Activated CD4-positive, alpha-beta memory T cell treated with anti-CD3 and anti-CD28 coated beads, Interleukin-2, amount 10 ng/mL, durations not matched to agents 7 days and 5 days (primary cell): Measurements from ENCODE around the gene YPEL5. TPM values are rescaled to one million over a fixed set of nuclear protein-coding genes. Genes with fewer than 3 reads are reported as not detected.
"Not testable (repeated sequence)": the region's sequence is repeated elsewhere in the genome, so short reads cannot be mapped to it uniquely, and the experiment has no call there.

Experiments used
- CTCF ChIA-PET: fragments of 350-600 bp; sonication (Branson Sonifier 250); formaldehyde crosslinking; loops from one replicate; lab custom pipeline; 2021; ENCODE audit warnings: antibody characterized with exemption, inconsistent platforms; lab: Charles Lee
- POLR2A ChIA-PET: fragments of 350-600 bp; sonication (Branson Sonifier 250); formaldehyde crosslinking; loops from one replicate; lab custom pipeline; 2021; ENCODE audit warnings: antibody characterized with exemption; lab: Charles Lee
- DNase-seq: peaks from one replicate; pipeline ENCODE4 v3.0.0-alpha.2; 2020
- H3K27ac Mint-ChIP-seq: one replicate; pipeline ENCODE4 v1.8.0; 2021; ENCODE audit warnings: mild to moderate bottlenecking, mixed read lengths
- H3K27me3 Mint-ChIP-seq: one replicate; pipeline ENCODE4 v1.8.0; 2021; ENCODE audit warnings: mixed read lengths
- H3K36me3 Mint-ChIP-seq: one replicate; pipeline ENCODE4 v1.8.0; 2021; ENCODE audit warnings: low read depth, mixed read lengths
- H3K4me1 Mint-ChIP-seq: one replicate; pipeline ENCODE4 v1.8.0; 2021; ENCODE audit warnings: mixed read lengths
- H3K4me3 Mint-ChIP-seq: one replicate; pipeline ENCODE4 v1.8.0; 2021; ENCODE audit warnings: mild to moderate bottlenecking, mixed read lengths
- H3K9me3 Mint-ChIP-seq: one replicate; pipeline ENCODE4 v1.8.0; 2021; ENCODE audit warnings: mixed read lengths
- total RNA-seq, 2 experiments: library from RNA; stranded (reverse); gene quantifications; one replicate each; pipeline ENCODE4 v1.2.3, GENCODE V29; 2021

YPEL5 gene
- total RNA-seq, 2 experiments from 2014 or later = 51.2 to 52.9 TPM

GRCh38 chr2:30144951-30145350, 1.9 kb upstream of the YPEL5 start:
- not testable (repeated sequence) for H3K9me3 Mint-ChIP-seq, H3K27me3 Mint-ChIP-seq, H3K27ac Mint-ChIP-seq, DNase-seq
- peaks cover 16% of the 10 kb centered on the region for H3K36me3 Mint-ChIP-seq
- H3K4me1 Mint-ChIP-seq = peaks cover 30% of the 10 kb centered on the region
- ChIA-PET CTCF (interaction anchor here (7.0 kb wide), 1 partner anchor 19 kb away, joined by 80 read pairs; no protein-coding TSS in a partner anchor), POLR2A (interaction anchor here (2.1 kb wide), 1 partner anchor 20 kb away, joined by 11 read pairs; no protein-coding TSS in a partner anchor)
- H3K4me3 Mint-ChIP-seq = peak overlapping the region; percentile 1

DNA sequence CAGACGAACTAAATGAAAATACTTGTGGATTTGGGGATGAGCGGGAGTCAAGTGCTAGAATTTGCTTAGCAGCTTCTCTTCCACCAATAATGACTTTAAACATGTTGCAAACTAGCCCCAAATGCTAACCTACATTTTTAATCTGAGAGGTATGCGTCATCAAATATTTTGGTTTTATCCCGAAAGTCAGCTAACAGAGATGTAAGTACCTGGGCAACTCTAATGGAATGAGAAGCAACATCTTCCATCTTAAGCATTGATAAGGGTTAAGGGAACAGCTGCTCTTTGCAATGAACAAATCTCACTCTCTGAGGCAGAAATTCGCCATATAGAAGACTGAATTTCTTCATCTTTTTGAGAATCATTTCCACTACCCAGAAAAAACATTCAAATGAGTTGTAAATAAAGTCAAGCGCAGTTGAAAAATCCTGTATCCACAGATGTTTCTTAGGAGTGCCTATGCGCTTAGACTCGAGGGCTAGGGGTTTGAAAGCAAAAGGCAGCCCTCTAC, 926 bp upstream of the YPEL5 start:
- Mint-ChIP-seq H3K36me3 (peaks cover 18% of the 10 kb centered on the region), H3K27me3 (no peaks in the 10 kb centered on the region), H3K4me1 (peaks cover 39% of the 10 kb centered on the region), H3K4me3 (peak overlapping the region; percentile 81), H3K9me3 (no peaks in the 10 kb centered on the region), H3K27ac (peak overlapping the region; percentile 93)
- DNase-seq = no peak
- POLR2A ChIA-PET = interaction anchor here (0.8 to 7.0 kb wide), 16 partner anchors 8 to 1917 kb away, joined by 3 to 53 read pairs (median 5); partner anchors contain the start of genes LBH, LCLAT1 and SPAST
- CTCF ChIA-PET = interaction anchor here (1.0 to 7.0 kb wide), 8 partner anchors 11 to 565 kb away, joined by 3 to 80 read pairs (median 6); no protein-coding TSS in a partner anchor

DNA sequence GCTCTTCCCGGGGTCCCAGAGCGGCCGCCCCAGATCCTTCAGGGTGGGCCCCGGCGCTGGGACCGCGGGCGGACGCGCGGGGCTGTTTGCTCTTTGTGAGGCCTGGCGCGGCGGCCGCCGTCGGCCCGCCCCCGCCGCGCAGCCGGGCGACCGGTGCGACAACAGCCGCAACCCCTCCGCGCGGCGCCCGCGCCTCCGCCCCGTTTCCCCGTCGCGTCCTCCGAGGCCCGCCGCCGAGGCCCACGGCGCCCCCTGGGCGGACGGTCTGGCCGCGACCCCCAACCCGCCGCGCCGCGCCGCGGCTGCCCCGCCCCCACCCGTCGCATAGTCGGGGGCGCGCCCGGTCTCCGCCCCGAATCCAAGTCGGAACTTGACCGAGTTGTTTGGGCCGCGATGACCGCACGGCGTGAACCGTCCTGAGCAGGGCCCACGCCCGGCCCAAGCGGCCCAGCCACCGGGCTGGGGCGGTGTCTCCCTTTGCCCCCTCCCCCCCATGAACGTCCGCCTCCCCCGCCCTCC, 448 bp downstream of the YPEL5 start:
- POLR2A ChIA-PET = interaction anchor here (0.9 to 7.0 kb wide), 22 partner anchors 10 to 1032 kb away, joined by 3 to 53 read pairs (median 5); partner anchors contain the start of genes LBH and LCLAT1
- no peak for DNase-seq
- H3K4me3 Mint-ChIP-seq = peak overlapping the region; percentile 72
- H3K9me3 Mint-ChIP-seq = no peaks in the 10 kb centered on the region
- peaks cover 21% of the 10 kb centered on the region for H3K36me3 Mint-ChIP-seq
- CTCF ChIA-PET = interaction anchor here (0.7 to 7.0 kb wide), 17 partner anchors 9 to 832 kb away, joined by 3 to 80 read pairs (median 5); no protein-coding TSS in a partner anchor
- H3K27me3 Mint-ChIP-seq = no peaks in the 10 kb centered on the region
- H3K27ac Mint-ChIP-seq = peak overlapping the region; percentile 78
- H3K4me1 Mint-ChIP-seq = peaks cover 40% of the 10 kb centered on the region

DNA sequence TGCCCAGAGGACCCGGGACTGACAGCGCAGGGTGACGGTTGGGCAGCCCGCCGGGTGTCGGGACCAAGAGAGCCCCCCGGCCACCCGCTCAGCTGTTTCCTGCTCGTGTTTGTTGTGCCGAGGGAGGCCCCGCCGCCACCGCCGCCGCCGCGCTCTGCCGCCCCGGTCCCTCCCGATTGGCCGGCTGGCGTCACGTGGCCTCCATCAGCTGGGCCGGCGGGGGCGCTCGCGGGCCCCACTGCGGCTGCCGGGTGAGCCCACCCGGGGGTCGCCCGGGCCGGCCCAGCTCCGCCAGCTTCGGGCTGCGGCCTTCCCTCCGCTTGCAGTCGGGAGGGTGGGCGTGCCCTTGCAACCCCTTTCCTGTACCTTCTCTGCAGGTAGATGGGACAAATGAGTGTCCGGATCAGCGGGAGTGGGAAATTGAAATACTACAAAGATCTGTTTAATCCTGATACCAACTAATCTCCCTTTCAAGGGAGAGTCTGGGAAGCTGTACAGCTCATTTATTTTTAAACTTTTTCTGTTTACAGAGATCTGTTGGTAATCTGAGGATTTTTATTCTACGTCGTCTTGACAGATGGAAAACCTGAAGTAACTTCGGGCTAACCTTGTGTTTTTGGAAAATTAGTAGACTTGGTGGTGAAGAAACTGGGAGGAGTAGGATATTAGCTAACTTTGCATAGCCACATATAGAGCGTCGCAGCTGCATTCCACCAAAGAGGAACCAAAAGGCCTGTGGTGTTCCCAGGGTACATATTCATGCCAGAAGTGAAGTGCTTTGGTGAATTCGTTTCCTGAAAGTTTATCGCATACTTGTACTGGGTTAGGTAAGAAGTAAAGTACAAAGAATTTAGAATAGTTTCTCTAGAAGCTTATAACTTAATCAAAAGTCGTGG, 1.2 kb downstream of the YPEL5 start:
- CTCF ChIA-PET = interaction anchor here (0.8 to 7.0 kb wide), 14 partner anchors 8 to 833 kb away, joined by 3 to 80 read pairs (median 5); no protein-coding TSS in a partner anchor
- POLR2A ChIA-PET = interaction anchor here (0.8 to 7.0 kb wide), 13 partner anchors 9 to 299 kb away, joined by 3 to 53 read pairs (median 5); partner anchors contain the start of genes LBH and LCLAT1
- peak overlapping the region; percentile 78 for H3K27ac Mint-ChIP-seq
- H3K4me1 Mint-ChIP-seq = peaks cover 40% of the 10 kb centered on the region
- peak overlapping the region; percentile 72 for H3K4me3 Mint-ChIP-seq
- no peaks in the 10 kb centered on the region for H3K27me3 Mint-ChIP-seq
- H3K9me3 Mint-ChIP-seq = no peaks in the 10 kb centered on the region
- DNase-seq = peak; percentile 82
- H3K36me3 Mint-ChIP-seq = peaks cover 25% of the 10 kb centered on the region

GRCh38 chr2:30148850-30149249, 2.0 kb downstream of the YPEL5 start:
- Mint-ChIP-seq H3K36me3 (peaks cover 25% of the 10 kb centered on the region), H3K9me3 (no peaks in the 10 kb centered on the region), H3K4me3 (peak overlapping the region; percentile 72), H3K27me3 (no peaks in the 10 kb centered on the region), H3K4me1 (peaks cover 40% of the 10 kb centered on the region), H3K27ac (no peak overlapping the region)
- no peak for DNase-seq
- POLR2A ChIA-PET = interaction anchor here (0.9 to 7.0 kb wide), 4 partner anchors 8 to 564 kb away, joined by 3 to 53 read pairs (median 21); partner anchors contain the start of gene LBH
- CTCF ChIA-PET = interaction anchor here (1.2 to 7.0 kb wide), 7 partner anchors 7 to 563 kb away, joined by 4 to 80 read pairs (median 10); no protein-coding TSS in a partner anchor

- H3K9me3 Mint-ChIP-seq = no peaks in the 10 kb centered on the region
- H3K27ac Mint-ChIP-seq = no peak overlapping the region
- peaks cover 40% of the 10 kb centered on the region for H3K4me1 Mint-ChIP-seq
- ChIA-PET CTCF (interaction anchor here (2.2 to 7.0 kb wide), 4 partner anchors 9 to 562 kb away, joined by 9 to 80 read pairs (median 16); no protein-coding TSS in a partner anchor), POLR2A (interaction anchor here (0.9 to 7.0 kb wide), 4 partner anchors 8 to 563 kb away, joined by 3 to 53 read pairs (median 8); partner anchors contain the start of gene LBH)
- no peak overlapping the region for H3K4me3 Mint-ChIP-seq
- peaks cover 28% of the 10 kb centered on the region for H3K36me3 Mint-ChIP-seq
- no peak for DNase-seq
- H3K27me3 Mint-ChIP-seq = no peaks in the 10 kb centered on the region
Measured at GRCh38 chr2:30149513-30149912, 2.7 kb downstream of the YPEL5 start.

- peaks cover 38% of the 10 kb centered on the region for H3K4me1 Mint-ChIP-seq
- H3K36me3 Mint-ChIP-seq = peaks cover 28% of the 10 kb centered on the region
- no peak overlapping the region for H3K4me3 Mint-ChIP-seq
- no peaks in the 10 kb centered on the region for H3K9me3 Mint-ChIP-seq
- POLR2A ChIA-PET = interaction anchor here (0.9 to 7.0 kb wide), 2 partner anchors 84 to 188 kb away, joined by 3 to 53 read pairs; partner anchors contain the start of gene LBH
- H3K27ac Mint-ChIP-seq = no peak overlapping the region
- no peak for DNase-seq
- no peaks in the 10 kb centered on the region for H3K27me3 Mint-ChIP-seq
- CTCF ChIA-PET = interaction anchor here (0.6 to 7.0 kb wide), 6 partner anchors 8 to 564 kb away, joined by 3 to 80 read pairs (median 10); no protein-coding TSS in a partner anchor
Measured at GRCh38 chr2:30149976-30150375, 3.2 kb downstream of the YPEL5 start.

DNA sequence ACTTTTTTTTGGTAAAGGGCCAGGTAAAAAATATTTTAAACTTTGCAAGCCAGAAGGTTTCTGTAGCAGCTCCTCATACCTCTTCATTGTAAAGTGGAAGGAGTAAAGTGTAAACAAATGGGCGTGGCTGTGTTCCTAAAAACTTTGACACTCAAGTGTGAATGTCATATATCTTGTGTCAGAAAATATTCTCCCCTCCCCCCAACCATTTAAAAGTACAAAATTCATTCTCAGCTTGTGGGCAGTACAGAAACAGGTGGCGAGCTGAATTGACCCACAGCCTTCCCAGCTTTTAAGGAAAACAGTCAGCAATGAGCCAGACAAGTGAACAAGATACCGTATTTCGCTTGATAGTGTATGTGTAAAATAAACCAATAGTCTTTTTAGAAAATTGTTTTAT, 4.0 kb downstream of the YPEL5 start:
- ChIA-PET POLR2A (interaction anchor here (1.1 to 7.0 kb wide), 2 partner anchors 79 to 83 kb away, joined by 3 to 53 read pairs; partner anchors contain the start of gene LBH), CTCF (interaction anchor here (0.6 to 7.0 kb wide), 5 partner anchors 12 to 564 kb away, joined by 3 to 80 read pairs (median 3); no protein-coding TSS in a partner anchor)
- Mint-ChIP-seq H3K27ac (no peak overlapping the region), H3K27me3 (no peaks in the 10 kb centered on the region), H3K9me3 (no peaks in the 10 kb centered on the region), H3K4me1 (peaks cover 34% of the 10 kb centered on the region), H3K36me3 (peaks cover 30% of the 10 kb centered on the region), H3K4me3 (no peak overlapping the region)
- DNase-seq = no peak

DNA sequence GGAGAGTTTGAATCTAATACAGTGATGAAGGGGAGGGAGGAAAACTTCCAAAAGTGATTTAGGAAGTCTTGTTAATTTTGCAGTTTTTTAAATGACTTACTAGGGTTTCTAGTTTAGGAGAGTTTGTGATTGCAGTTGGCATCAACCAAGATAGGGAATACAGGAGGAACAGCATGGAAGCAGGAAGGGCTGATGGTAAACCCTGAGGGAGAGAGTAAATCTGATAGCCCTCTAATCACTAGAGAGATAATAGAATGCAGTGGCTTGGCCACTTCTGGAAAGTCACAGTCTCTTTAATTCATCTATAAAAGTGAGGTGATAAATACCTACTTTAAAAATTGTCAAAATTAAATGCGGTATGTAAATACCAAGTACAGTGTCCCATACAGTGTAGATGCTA, 5.6 kb downstream of the YPEL5 start:
- H3K36me3 Mint-ChIP-seq = peaks cover 46% of the 10 kb centered on the region
- no peak for DNase-seq
- no peak overlapping the region for H3K4me3 Mint-ChIP-seq
- H3K27me3 Mint-ChIP-seq = no peaks in the 10 kb centered on the region
- no peaks in the 10 kb centered on the region for H3K9me3 Mint-ChIP-seq
- H3K4me1 Mint-ChIP-seq = peaks cover 37% of the 10 kb centered on the region
- POLR2A ChIA-PET = interaction anchor here (7.0 kb wide), 1 partner anchor 81 kb away, joined by 53 read pairs; the partner anchor contains the start of gene LBH
- CTCF ChIA-PET = interaction anchor here (1.1 kb wide), 1 partner anchor 559 kb away, joined by 3 read pairs; no protein-coding TSS in a partner anchor
- no peak overlapping the region for H3K27ac Mint-ChIP-seq

- DNase-seq = no peak
- Mint-ChIP-seq H3K36me3 (peaks cover 50% of the 10 kb centered on the region), H3K9me3 (no peaks in the 10 kb centered on the region), H3K4me3 (no peak overlapping the region), H3K4me1 (peaks cover 21% of the 10 kb centered on the region), H3K27ac (no peak overlapping the region), H3K27me3 (no peaks in the 10 kb centered on the region)
- ChIA-PET CTCF (interaction anchor here (0.6 to 2.7 kb wide), 4 partner anchors 8 to 559 kb away, joined by 4 to 15 read pairs (median 10); partner anchors contain the start of gene YPEL5), POLR2A (interaction anchor here (0.9 kb wide), 1 partner anchor 9 kb away, joined by 3 read pairs; the partner anchor contains the start of gene YPEL5)
Measured at GRCh38 chr2:30155202-30155601, 8.4 kb downstream of the YPEL5 start.

GRCh38 chr2:30155889-30156658, 9.3 kb downstream of the YPEL5 start:
- H3K36me3 Mint-ChIP-seq = peaks cover 55% of the 10 kb centered on the region
- no peak overlapping the region for H3K4me3 Mint-ChIP-seq
- peaks cover 14% of the 10 kb centered on the region for H3K4me1 Mint-ChIP-seq
- CTCF ChIA-PET = interaction anchor here (1.8 to 2.7 kb wide), 3 partner anchors 9 to 555 kb away, joined by 10 to 15 read pairs (median 10); partner anchors contain the start of gene YPEL5
- POLR2A ChIA-PET = interaction anchor here (0.9 to 3.0 kb wide), 3 partner anchors 8 to 10 kb away, joined by 3 to 12 read pairs (median 3); partner anchors contain the start of gene YPEL5
- no peaks in the 10 kb centered on the region for H3K9me3 Mint-ChIP-seq
- H3K27ac Mint-ChIP-seq = no peak overlapping the region
- H3K27me3 Mint-ChIP-seq = no peaks in the 10 kb centered on the region
- DNase-seq = no peak
